Gastrocnemius medialis (tissue), 4 donors: ENCODE results near the gene NTM.

Experiments
- CTCF ChIP-seq, 5 experiments: fragments of 450-650 bp in 3 of 5; fragments of 200-600 bp in 2 of 5; sonication (generic) in 2 of 5; IDR thresholded peaks in 4 of 5; conservative IDR thresholded peaks in 1 of 5; 1 replicate in 4 of 5; 2 replicates in 1 of 5; pipeline ENCODE4 v1.5.1; 2016 to 2019; ENCODE audit warnings: antibody characterized with exemption in 5 of 5, mild to moderate bottlenecking in 3 of 5, moderate library complexity in 3 of 5
- POLR2A ChIP-seq, 2 donors: fragments of 450-650 bp; IDR thresholded peaks; one replicate each; pipeline ENCODE4 v1.6.1; 2017; ENCODE audit warnings: antibody characterized with exemption in 2 of 2, mild to moderate bottlenecking in 2 of 2, moderate library complexity in 2 of 2

- TF ChIP-seq POLR2A (IDR thresholded peaks at IDR 0.05): no peak
- TF ChIP-seq CTCF (IDR thresholded peaks at IDR 0.05 in 4 of 5, conservative IDR thresholded peaks at IDR 0.05 in 1 of 5): no peak
Observed at GRCh38 chr11:132196928-132197327, 826.5 kb downstream of the NTM start.
